ENCODE measurements around the gene KRTAP10-5. TPM values are rescaled to one million over a fixed set of nuclear protein-coding genes. Genes with fewer than 3 reads are reported as not detected.
A peak's percentile ranks its signal among the peaks of the same experiment; 100 is the strongest.
"Not testable (repeated sequence)": the region's sequence is repeated elsewhere in the genome, so short reads cannot be mapped to it uniquely, and the experiment has no call there.

Gene KRTAP10-5
- total RNA-seq, 5 donors from 2014 or later (not counting 1 experiment from before 2014, with no cell fraction given): not detected

DNA sequence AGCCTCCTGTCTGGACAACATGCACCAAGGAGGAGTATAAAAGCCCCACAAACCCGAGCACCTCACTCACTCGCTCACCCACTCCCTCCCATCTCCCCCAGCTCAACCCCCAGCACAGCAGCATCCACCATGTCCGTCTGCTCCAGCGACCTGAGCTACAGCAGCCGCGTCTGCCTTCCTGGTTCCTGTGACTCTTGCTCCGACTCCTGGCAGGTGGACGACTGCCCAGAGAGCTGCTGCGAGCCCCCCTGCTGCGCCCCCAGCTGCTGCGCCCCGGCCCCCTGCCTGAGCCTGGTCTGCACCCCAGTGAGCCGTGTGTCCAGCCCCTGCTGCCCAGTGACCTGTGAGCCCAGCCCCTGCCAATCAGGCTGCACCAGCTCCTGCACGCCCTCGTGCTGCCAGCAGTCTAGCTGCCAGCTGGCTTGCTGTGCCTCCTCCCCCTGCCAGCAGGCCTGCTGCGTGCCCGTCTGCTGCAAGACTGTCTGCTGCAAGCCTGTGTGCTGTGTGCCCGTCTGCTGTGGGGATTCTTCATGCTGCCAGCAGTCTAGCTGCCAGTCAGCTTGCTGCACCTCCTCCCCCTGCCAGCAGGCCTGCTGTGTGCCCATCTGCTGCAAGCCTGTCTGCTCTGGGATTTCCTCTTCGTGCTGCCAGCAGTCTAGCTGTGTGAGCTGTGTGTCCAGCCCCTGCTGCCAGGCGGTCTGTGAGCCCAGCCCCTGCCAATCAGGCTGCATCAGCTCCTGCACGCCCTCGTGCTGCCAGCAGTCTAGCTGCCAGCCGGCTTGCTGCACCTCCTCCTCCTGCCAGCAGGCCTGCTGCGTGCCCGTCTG, 6.6 kb downstream of the KRTAP10-5 start, which contains the start of gene KRTAP10-4:
TSS of gene KRTAP10-4 (plus strand) at position 100 of the 827 bp plus-strand sequence. CDS start at position 130, 30 bp downstream.
- H3K36me3 ChIP-seq (ENCODE audit: control insufficient read depth in 2 of 2, extremely low read depth in 1 of 2, insufficient read depth in 1 of 2, low read length in 1 of 2); H3K27ac ChIP-seq (ENCODE audit: low read length); CTCF ChIA-PET; ATAC-seq (replicated peaks in 1 of 4); H3K4me1 ChIP-seq (ENCODE audit: control insufficient read depth in 1 of 2, extremely low read depth in 1 of 2, insufficient read depth in 2 of 2, low read length in 2 of 2); H3K4me3 ChIP-seq (ENCODE audit: control insufficient read depth in 1 of 2, extremely low read depth in 1 of 2, low read length in 1 of 2); H3K27ac Mint-ChIP-seq; H3K4me3 Mint-ChIP-seq; POLR2A ChIA-PET; H3K9me3 ChIP-seq; H3K36me3 Mint-ChIP-seq: not testable (repeated sequence)
- Mint-ChIP-seq H3K4me1 (peaks cover 0 to 12% (median 2%) of the 10 kb centered on the region in 3 donors), H3K27me3 (peaks cover 10 to 12% of the 10 kb centered on the region in 2 donors), H3K9me3 (peaks cover 0 to 15% (median 8%) of the 10 kb centered on the region in 3 donors)
- peak in 1 of 35 experiments; percentile 19 for DNase-seq
- peaks cover 0 to 44% of the 10 kb centered on the region in 2 experiments for H3K27me3 ChIP-seq (replicated peaks in 1 of 2; ENCODE audit: control insufficient read depth in 2 of 2, extremely low read depth in 1 of 2, insufficient read depth in 2 of 2, low read length in 1 of 2)
- 70% methylated on average over 9 of the region's 25 CpGs for WGBS (ENCODE audit: insufficient coverage)

DNA sequence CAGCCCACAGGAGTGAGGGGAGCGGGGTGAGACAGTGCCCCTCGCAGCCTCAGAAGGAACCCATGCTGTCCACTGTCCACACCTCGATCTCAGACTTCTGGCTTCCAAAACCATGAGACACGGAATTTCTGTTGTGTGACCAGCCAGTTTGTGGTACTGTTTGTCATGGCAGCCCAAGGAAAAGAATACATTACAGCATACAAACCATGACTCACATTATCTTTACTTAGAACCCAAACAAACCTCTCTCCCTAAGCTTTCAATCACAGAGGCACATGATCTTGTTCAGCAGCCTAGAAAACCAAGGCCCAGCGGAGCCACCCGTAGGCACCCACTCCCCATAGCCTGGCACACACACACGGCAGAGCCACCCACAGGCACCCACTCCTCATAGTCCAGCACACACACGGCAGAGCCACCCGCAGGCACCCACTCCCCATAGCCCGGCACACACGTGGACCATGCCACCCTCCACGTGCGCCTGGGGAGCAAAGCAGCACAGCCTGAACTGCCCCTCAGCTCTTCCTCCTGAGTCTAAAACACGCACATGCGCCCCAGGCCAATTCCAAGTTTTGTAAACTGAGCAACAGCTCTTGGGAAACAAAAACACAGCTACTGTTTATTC, 7.3 kb downstream of the KRTAP10-5 start:
- Histone ChIP-seq H3K4me1 (ENCODE audit: control insufficient read depth in 1 of 2, extremely low read depth in 1 of 2, insufficient read depth in 2 of 2, low read length in 2 of 2) (peaks cover 0 to 7% of the 10 kb centered on the region in 2 experiments), H3K9me3 (no peaks in the 10 kb centered on the region), H3K27me3 (replicated peaks in 1 of 2; ENCODE audit: control insufficient read depth in 2 of 2, extremely low read depth in 1 of 2, insufficient read depth in 2 of 2, low read length in 1 of 2) (peaks cover 0 to 44% of the 10 kb centered on the region in 2 experiments), H3K36me3 (ENCODE audit: control insufficient read depth in 2 of 2, extremely low read depth in 1 of 2, insufficient read depth in 1 of 2, low read length in 1 of 2) (no peaks in the 10 kb centered on the region), H3K27ac (ENCODE audit: low read length) (no peak overlapping the region), H3K4me3 (ENCODE audit: control insufficient read depth in 1 of 2, extremely low read depth in 1 of 2, low read length in 1 of 2) (no peak overlapping the region)
- Mint-ChIP-seq H3K27me3 (peaks cover 10 to 12% of the 10 kb centered on the region in 2 donors), H3K4me1 (peaks cover 0 to 12% (median 2%) of the 10 kb centered on the region in 3 donors), H3K4me3 (no peak overlapping the region), H3K27ac (no peak overlapping the region), H3K9me3 (peaks cover 0 to 13% (median 8%) of the 10 kb centered on the region in 3 donors), H3K36me3 (no peaks in the 10 kb centered on the region)
- DNase-seq (no peak), ATAC-seq (replicated peaks in 1 of 4) (no peak)
- ChIA-PET POLR2A (no interaction called here), CTCF (no interaction called here)
- 88% methylated on average over 9 of the region's 15 CpGs for WGBS (ENCODE audit: insufficient coverage)

DNA sequence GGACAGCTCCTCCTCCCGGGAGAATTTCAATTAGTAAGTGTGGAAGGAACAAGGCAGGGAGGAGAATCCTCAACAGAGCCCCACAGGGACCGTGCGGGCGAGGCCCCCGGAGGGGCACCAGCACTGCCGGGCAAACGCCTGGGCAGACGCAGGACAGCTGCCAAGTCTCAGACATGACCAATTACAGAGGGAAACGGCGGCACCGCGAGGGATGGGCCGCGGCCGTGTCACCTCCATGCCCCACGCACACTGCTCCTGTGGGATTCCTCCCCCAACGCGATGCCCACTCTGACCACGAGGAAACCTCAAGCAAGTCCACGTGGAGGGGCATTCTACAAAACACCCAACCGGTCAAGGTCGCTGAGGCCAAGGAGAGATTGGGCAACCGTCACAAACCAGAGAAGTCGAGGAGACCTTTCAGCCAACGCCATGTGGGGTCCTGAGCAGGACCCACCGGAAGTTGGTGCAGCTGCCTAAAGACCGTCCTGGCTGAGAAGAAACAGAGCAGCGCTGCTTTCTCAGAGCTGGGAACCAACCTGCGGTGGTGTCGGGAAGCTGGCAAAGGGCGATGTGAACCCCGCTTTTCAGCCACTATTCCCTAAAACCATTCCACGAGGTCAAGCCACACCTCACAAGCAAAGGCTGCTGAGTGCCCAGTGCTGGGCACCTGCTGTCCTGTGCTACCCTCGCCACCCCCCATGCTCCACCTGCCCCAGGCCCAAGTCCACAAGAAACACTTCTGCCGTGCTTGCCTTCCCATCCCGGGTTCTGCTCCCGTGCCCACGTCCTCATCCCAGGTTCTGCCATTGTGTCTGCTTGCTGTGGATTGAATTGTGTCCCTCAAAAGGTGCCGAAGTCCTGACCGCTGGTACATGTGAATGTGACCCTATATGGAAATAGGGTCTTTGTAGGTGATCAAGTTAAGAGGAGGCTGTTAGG, 8.3 kb downstream of the KRTAP10-5 start:
- H3K9me3 Mint-ChIP-seq: peaks cover 0 to 6% (median under 1%) of the 10 kb centered on the region in 3 donors
- CTCF ChIA-PET: no interaction called here
- H3K27me3 ChIP-seq (replicated peaks in 1 of 2; ENCODE audit: control insufficient read depth in 2 of 2, extremely low read depth in 1 of 2, insufficient read depth in 2 of 2, low read length in 1 of 2): peaks cover 0 to 44% of the 10 kb centered on the region in 2 experiments
- no peaks in the 10 kb centered on the region for H3K36me3 Mint-ChIP-seq
- WGBS (ENCODE audit: insufficient coverage): 87% methylated on average over 37 of the region's 40 CpGs
- H3K4me3 ChIP-seq (ENCODE audit: control insufficient read depth in 1 of 2, extremely low read depth in 1 of 2, low read length in 1 of 2): no peak overlapping the region
- H3K4me3 Mint-ChIP-seq: no peak overlapping the region
- no peaks in the 10 kb centered on the region for H3K9me3 ChIP-seq
- no peak overlapping the region for H3K27ac Mint-ChIP-seq
- H3K27ac ChIP-seq (ENCODE audit: low read length): no peak overlapping the region
- H3K4me1 Mint-ChIP-seq: peaks cover 0 to 12% (median 2%) of the 10 kb centered on the region in 3 donors
- peaks cover 0 to 7% of the 10 kb centered on the region in 2 experiments for H3K4me1 ChIP-seq (ENCODE audit: control insufficient read depth in 1 of 2, extremely low read depth in 1 of 2, insufficient read depth in 2 of 2, low read length in 2 of 2)
- DNase-seq: peak in 1 of 35 experiments; percentile 10
- ATAC-seq (replicated peaks in 1 of 4): no peak
- H3K27me3 Mint-ChIP-seq: peaks cover 10 to 12% of the 10 kb centered on the region in 2 donors
- POLR2A ChIA-PET: no interaction called here
- H3K36me3 ChIP-seq (ENCODE audit: control insufficient read depth in 2 of 2, extremely low read depth in 1 of 2, insufficient read depth in 1 of 2, low read length in 1 of 2): no peaks in the 10 kb centered on the region

DNA sequence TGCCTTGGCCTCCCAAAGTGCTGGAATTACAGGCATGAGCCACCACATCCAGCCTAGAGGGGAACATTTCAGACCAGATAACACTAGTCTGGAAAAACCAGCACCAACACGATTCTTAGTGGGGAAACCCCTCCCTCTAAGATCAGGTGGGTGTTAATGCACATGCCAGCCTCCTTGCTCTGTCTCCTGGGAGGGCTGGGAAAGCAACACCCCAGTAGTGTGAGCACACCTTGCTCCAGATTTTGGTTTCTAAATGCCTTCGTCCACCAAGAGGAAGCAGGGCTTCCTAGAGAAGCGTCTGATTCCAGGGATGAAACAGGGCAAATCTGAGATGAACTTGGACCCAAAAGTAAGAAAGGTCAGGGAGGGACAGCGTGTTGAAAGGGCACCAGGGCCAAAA, 9.1 kb downstream of the KRTAP10-5 start:
- DNase-seq (peak in 1 of 35 experiments; percentile 1), ATAC-seq (replicated peaks in 1 of 4) (no peak)
- H3K9me3 Mint-ChIP-seq: no peaks in the 10 kb centered on the region
- H3K27ac Mint-ChIP-seq: no peak overlapping the region
- ChIA-PET CTCF (no interaction called here), POLR2A (no interaction called here)
- H3K27me3 Mint-ChIP-seq: peaks cover 10 to 12% of the 10 kb centered on the region in 2 donors
- Histone ChIP-seq H3K9me3 (no peaks in the 10 kb centered on the region), H3K36me3 (ENCODE audit: control insufficient read depth in 2 of 2, extremely low read depth in 1 of 2, insufficient read depth in 1 of 2, low read length in 1 of 2) (no peaks in the 10 kb centered on the region), H3K4me3 (ENCODE audit: control insufficient read depth in 1 of 2, extremely low read depth in 1 of 2, low read length in 1 of 2) (no peak overlapping the region), H3K27me3 (replicated peaks in 1 of 2; ENCODE audit: control insufficient read depth in 2 of 2, extremely low read depth in 1 of 2, insufficient read depth in 2 of 2, low read length in 1 of 2) (peaks cover 0 to 44% of the 10 kb centered on the region in 2 experiments), H3K27ac (ENCODE audit: low read length) (no peak overlapping the region), H3K4me1 (ENCODE audit: control insufficient read depth in 1 of 2, extremely low read depth in 1 of 2, insufficient read depth in 2 of 2, low read length in 2 of 2) (peaks cover 0 to 7% of the 10 kb centered on the region in 2 experiments)
- H3K36me3 Mint-ChIP-seq: no peaks in the 10 kb centered on the region
- peaks cover 0 to 12% (median 2%) of the 10 kb centered on the region in 3 donors for H3K4me1 Mint-ChIP-seq
- no peak overlapping the region for H3K4me3 Mint-ChIP-seq
- 60% methylated on average over 3 of the region's 4 CpGs for WGBS (ENCODE audit: insufficient coverage)

DNA sequence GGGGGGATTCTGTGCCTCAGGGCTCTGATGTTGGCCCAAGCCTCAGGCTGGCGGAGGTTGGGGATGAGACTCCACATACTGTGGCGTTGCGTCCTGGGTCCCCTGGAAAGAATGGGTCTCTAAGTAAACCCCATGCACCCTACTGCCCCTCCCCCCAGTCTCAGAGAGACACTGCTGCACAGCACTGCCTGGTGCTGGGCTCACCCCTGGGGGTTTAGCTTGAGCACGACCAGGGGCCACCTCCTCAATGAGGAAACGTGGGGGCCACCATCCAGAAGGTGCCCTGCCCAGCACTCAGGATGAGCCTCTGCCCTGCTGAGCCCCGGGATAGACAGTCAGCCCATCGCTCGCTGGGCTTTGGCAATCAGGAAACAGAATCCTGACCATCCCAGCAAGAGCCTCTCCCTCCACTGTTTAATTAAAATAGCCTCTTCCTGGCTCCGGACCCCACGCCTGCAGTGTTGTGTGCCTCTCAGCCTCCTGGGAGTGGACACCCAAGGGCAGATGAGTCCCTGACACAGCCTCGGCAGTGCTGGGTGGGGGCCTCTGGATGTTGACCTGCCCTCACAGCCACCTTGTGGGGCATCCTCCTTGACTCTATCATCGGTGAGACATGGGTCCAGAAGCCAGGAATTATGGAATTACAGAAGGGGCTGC, 10.4 kb downstream of the KRTAP10-5 start:
- WGBS (ENCODE audit: insufficient coverage): 78% methylated on average over 9 of the region's 12 CpGs
- Mint-ChIP-seq H3K36me3 (no peaks in the 10 kb centered on the region), H3K4me3 (no peak overlapping the region), H3K27me3 (peaks cover 7 to 11% of the 10 kb centered on the region in 2 donors), H3K4me1 (peaks cover 6 to 10% (median 8%) of the 10 kb centered on the region in 3 donors), H3K27ac (no peak overlapping the region), H3K9me3 (no peaks in the 10 kb centered on the region)
- Histone ChIP-seq H3K27ac (ENCODE audit: low read length) (no peak overlapping the region), H3K36me3 (ENCODE audit: control insufficient read depth in 2 of 2, extremely low read depth in 1 of 2, insufficient read depth in 1 of 2, low read length in 1 of 2) (no peaks in the 10 kb centered on the region), H3K27me3 (replicated peaks in 1 of 2; ENCODE audit: control insufficient read depth in 2 of 2, extremely low read depth in 1 of 2, insufficient read depth in 2 of 2, low read length in 1 of 2) (peaks cover 0 to 39% of the 10 kb centered on the region in 2 experiments), H3K4me3 (ENCODE audit: control insufficient read depth in 1 of 2, extremely low read depth in 1 of 2, low read length in 1 of 2) (no peak overlapping the region), H3K4me1 (ENCODE audit: control insufficient read depth in 1 of 2, extremely low read depth in 1 of 2, insufficient read depth in 2 of 2, low read length in 2 of 2) (peaks cover 0 to 7% of the 10 kb centered on the region in 2 experiments), H3K9me3 (no peaks in the 10 kb centered on the region)
- CTCF ChIA-PET: no interaction called here
- POLR2A ChIA-PET: no interaction called here
- DNase-seq: no peak
- ATAC-seq (replicated peaks in 1 of 4): no peak

Measured in T-cell (primary cell).